Neuronal stem cell (in vitro differentiated cells): ENCODE data around the gene RESF1.

Experiments
- DNase-seq: peaks from one replicate; pipeline ENCODE4 v3.0.0-alpha.2; 2013; ENCODE audit warnings: low spot score
- H2AFZ ChIP-seq: one replicate; pipeline ENCODE4 v1.6.1; 2013; ENCODE audit warnings: mild to moderate bottlenecking, low read length, inconsistent platforms
- H2AK5ac ChIP-seq: 2 replicates; pipeline ENCODE4 v1.6.1; 2013; ENCODE audit warnings: low read depth, mild to moderate bottlenecking, inconsistent platforms, low read length, moderate library complexity, mixed read lengths
- H2BK120ac ChIP-seq: 2 replicates; pipeline ENCODE4 v1.6.1; 2013; ENCODE audit warnings: low read depth, mild to moderate bottlenecking, inconsistent platforms, low read length, moderate library complexity, mixed read lengths
- H2BK12ac ChIP-seq: one replicate; pipeline ENCODE4 v1.6.1; 2013; ENCODE audit warnings: low read length, inconsistent platforms
- H2BK15ac ChIP-seq: 2 replicates; pipeline ENCODE4 v1.6.1; 2013; ENCODE audit warnings: mild to moderate bottlenecking, low read length, inconsistent platforms, mixed read lengths
- H2BK5ac ChIP-seq: one replicate; pipeline ENCODE4 v1.6.1; 2013; ENCODE audit warnings: inconsistent platforms, mild to moderate bottlenecking, low read length, moderate library complexity
- H3K14ac ChIP-seq: one replicate; pipeline ENCODE4 v1.6.1; 2013; ENCODE audit warnings: low read length, inconsistent platforms
- H3K18ac ChIP-seq: 2 replicates; pipeline ENCODE4 v1.6.1; 2013; ENCODE audit warnings: low read length, inconsistent platforms
- H3K23ac ChIP-seq: 2 replicates; pipeline ENCODE4 v1.6.1; 2013; ENCODE audit warnings: low read depth, mild to moderate bottlenecking, mixed read lengths, low read length, inconsistent platforms; ENCODE audit not compliant: poor library complexity
- H3K27ac ChIP-seq: replicated peaks from 3 replicates; pipeline ENCODE4 v1.5.1; 2013; ENCODE audit warnings: low read length, inconsistent platforms
- H3K27me3 ChIP-seq, 3 experiments: 2 replicates each; pipeline ENCODE4 v1.6.1; 2013; ENCODE audit warnings: low read length in 3 of 3, mild to moderate bottlenecking in 2 of 3, inconsistent platforms in 1 of 3, low read depth in 1 of 3, mixed read lengths in 1 of 3, moderate library complexity in 1 of 3; ENCODE audit not compliant: control insufficient read depth in 3 of 3, insufficient read depth in 3 of 3
- H3K36me3 ChIP-seq, 2 donors: replicated peaks in 1 of 2; 2 replicates each; pipeline ENCODE4 v1.6.1; 2013; ENCODE audit warnings: low read length in 2 of 2; ENCODE audit not compliant: control insufficient read depth in 2 of 2, insufficient read depth in 2 of 2
- H3K4ac ChIP-seq: 2 replicates; pipeline ENCODE4 v1.6.1; 2013; ENCODE audit warnings: inconsistent platforms, mild to moderate bottlenecking, low read length, moderate library complexity
- H3K4me1 ChIP-seq, 2 donors: 1 replicate in 1 of 2; 2 replicates in 1 of 2; pipeline ENCODE4 v1.6.1; 2013; ENCODE audit warnings: low read length in 2 of 2, low read depth in 1 of 2; ENCODE audit not compliant: control insufficient read depth in 2 of 2, insufficient read depth in 1 of 2
- H3K4me2 ChIP-seq: one replicate; pipeline ENCODE4 v1.6.1; 2013; ENCODE audit warnings: mild to moderate bottlenecking, low read length, inconsistent platforms; ENCODE audit not compliant: insufficient read depth, poor library complexity, severe bottlenecking
- H3K4me3 ChIP-seq, 2 donors: 2 replicates each; pipeline ENCODE4 v1.5.1; 2013; ENCODE audit warnings: low read length in 2 of 2, mild to moderate bottlenecking in 2 of 2, inconsistent platforms in 1 of 2, moderate library complexity in 1 of 2
- H3K79me1 ChIP-seq: one replicate; pipeline ENCODE4 v1.6.1; 2013; ENCODE audit warnings: low read depth, mild to moderate bottlenecking, inconsistent platforms, low read length, moderate library complexity
- H3K9ac ChIP-seq: one replicate; pipeline ENCODE4 v1.6.1; 2013; ENCODE audit warnings: mild to moderate bottlenecking, low read depth, low read length, inconsistent platforms; ENCODE audit not compliant: poor library complexity
- H3K9me3 ChIP-seq, 2 donors: replicated peaks in 1 of 2; 2 replicates each; pipeline versions ENCODE3 to v1.6.1; 2013; ENCODE audit warnings: low read length in 2 of 2, mild to moderate bottlenecking in 2 of 2, inconsistent platforms in 1 of 2, low read depth in 1 of 2, mixed read lengths in 1 of 2, moderate library complexity in 1 of 2; ENCODE audit not compliant: control insufficient read depth in 2 of 2, insufficient read depth in 1 of 2
- H4K8ac ChIP-seq: one replicate; pipeline ENCODE4 v1.6.1; 2013; ENCODE audit warnings: low read depth, mild to moderate bottlenecking, inconsistent platforms, low read length, moderate library complexity
- H4K91ac ChIP-seq: one replicate; pipeline ENCODE4 v1.6.1; 2013; ENCODE audit warnings: low read length, low read depth, mild to moderate bottlenecking, inconsistent platforms; ENCODE audit not compliant: poor library complexity
- WGBS, 2 donors: extraction: QIAGEN DNeasy Blood & Tissue Kit; methylation state at CpG; one replicate each; pipeline ENCODE4 v1.1.7; 2013; ENCODE audit warnings: missing lambda C conversion rate in 2 of 2, mixed read lengths in 1 of 2; ENCODE audit not compliant: insufficient read length in 2 of 2, insufficient replicate concordance in 1 of 2; ENCODE audit errors: extremely low coverage in 2 of 2; 5-methylcytosine and 5-hydroxymethylcytosine counted together

RESF1 gene

DNA sequence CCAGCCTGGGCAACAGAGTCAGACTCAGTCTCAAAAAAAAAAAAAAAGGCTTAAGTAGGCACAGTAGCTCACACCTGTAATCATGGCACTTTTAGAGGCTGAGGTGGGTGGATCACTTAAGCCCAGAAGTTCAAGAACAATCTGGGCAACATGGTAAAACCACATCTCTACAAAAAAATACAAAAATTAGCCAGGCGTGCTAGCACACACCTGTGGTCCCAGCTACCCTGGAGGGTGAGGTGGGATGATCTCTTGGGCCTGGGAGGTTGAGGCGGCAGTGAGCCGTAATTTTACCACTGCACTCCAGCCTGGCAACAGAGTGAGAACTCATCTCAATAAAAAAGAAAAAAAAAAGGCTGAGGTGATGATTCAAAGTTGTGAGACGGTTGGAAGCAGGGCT lies 9.1 kb upstream of the RESF1 start:
- no peaks in the 10 kb centered on the region for H3K36me3 ChIP-seq
- no peaks in the 10 kb centered on the region for H3K4me1 ChIP-seq
- no peak for DNase-seq
- H2AK5ac ChIP-seq = no peak overlapping the region
- H3K4ac ChIP-seq = no peak overlapping the region
- WGBS, 2 donors = no CpG with 5 or more reads among the region's 4 CpGs
- H3K4me2 ChIP-seq = no peak overlapping the region
- no peak overlapping the region for H3K23ac ChIP-seq
- no peaks in the 10 kb centered on the region for H3K79me1 ChIP-seq
- H4K8ac ChIP-seq = no peak overlapping the region
- H3K18ac ChIP-seq = no peak overlapping the region
- H2BK120ac ChIP-seq = no peak overlapping the region
- H2BK15ac ChIP-seq = no peak overlapping the region
- no peak overlapping the region for H2AFZ ChIP-seq
- no peak overlapping the region for H3K9ac ChIP-seq
- H3K27ac ChIP-seq = no peak overlapping the region
- no peak overlapping the region for H2BK12ac ChIP-seq
- no peak overlapping the region for H2BK5ac ChIP-seq
- no peak overlapping the region for H3K4me3 ChIP-seq
- H3K14ac ChIP-seq = no peak overlapping the region
- no peaks in the 10 kb centered on the region for H3K27me3 ChIP-seq
- H3K9me3 ChIP-seq = no peaks in the 10 kb centered on the region
- H4K91ac ChIP-seq = no peak overlapping the region

DNA sequence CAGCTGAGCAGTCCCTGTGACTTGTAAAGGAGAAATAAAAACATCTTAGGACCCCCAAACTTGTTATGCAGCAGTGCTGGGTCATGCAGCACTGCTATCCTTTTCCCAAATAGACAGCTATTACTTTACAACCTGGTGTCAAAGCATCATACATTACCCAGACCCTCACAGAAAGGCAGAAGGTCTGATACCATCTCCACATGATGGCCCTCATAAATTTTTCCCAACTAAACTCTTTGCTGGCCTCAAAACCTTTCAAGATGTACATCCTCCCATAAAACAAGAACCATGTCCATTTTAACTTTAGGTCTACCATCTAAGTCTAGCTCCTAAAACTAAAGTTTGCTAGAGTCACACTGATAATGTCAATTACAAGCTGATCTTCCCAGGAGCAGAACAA lies 8.7 kb upstream of the RESF1 start:
- H3K4me1 ChIP-seq = no peaks in the 10 kb centered on the region
- no peaks in the 10 kb centered on the region for H3K9me3 ChIP-seq
- no peak overlapping the region for H2BK5ac ChIP-seq
- no peak overlapping the region for H3K4me3 ChIP-seq
- H4K91ac ChIP-seq = no peak overlapping the region
- no peak overlapping the region for H3K27ac ChIP-seq
- H3K23ac ChIP-seq = no peak overlapping the region
- H2BK120ac ChIP-seq = no peak overlapping the region
- no peak overlapping the region for H3K14ac ChIP-seq
- no peaks in the 10 kb centered on the region for H3K36me3 ChIP-seq
- no peak overlapping the region for H2BK12ac ChIP-seq
- H2AFZ ChIP-seq = no peak overlapping the region
- no peak overlapping the region for H2BK15ac ChIP-seq
- no peaks in the 10 kb centered on the region for H3K79me1 ChIP-seq
- no peak overlapping the region for H4K8ac ChIP-seq
- no peak overlapping the region for H3K18ac ChIP-seq
- no peak for DNase-seq
- no peaks in the 10 kb centered on the region for H3K27me3 ChIP-seq
- H2AK5ac ChIP-seq = no peak overlapping the region
- no peak overlapping the region for H3K4me2 ChIP-seq
- H3K4ac ChIP-seq = no peak overlapping the region
- no peak overlapping the region for H3K9ac ChIP-seq

DNA sequence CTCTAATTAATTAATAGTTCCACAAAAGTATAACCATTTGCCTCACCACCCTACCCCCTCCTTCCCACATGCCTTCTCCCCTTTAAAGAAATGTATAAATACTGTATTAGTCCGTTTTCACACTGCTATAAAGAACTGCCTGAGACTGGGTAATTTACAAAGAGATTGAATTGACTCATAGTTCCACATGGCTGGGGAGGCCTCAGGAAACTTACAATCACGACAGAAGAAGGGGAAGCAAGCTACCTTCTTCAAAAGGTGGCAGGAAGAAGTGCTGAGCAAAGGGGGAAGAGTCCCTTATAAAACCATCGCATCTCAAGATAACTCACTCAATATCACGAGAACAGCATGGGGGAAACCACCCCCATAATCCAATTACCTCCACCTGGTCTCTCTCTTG lies 8.2 kb upstream of the RESF1 start:
- no peaks in the 10 kb centered on the region for H3K4me1 ChIP-seq
- H2BK120ac ChIP-seq = no peak overlapping the region
- no peaks in the 10 kb centered on the region for H3K27me3 ChIP-seq
- H2BK15ac ChIP-seq = no peak overlapping the region
- no CpG with 5 or more reads among the region's 4 CpGs for WGBS, 2 donors
- H4K8ac ChIP-seq = no peak overlapping the region
- H3K4me2 ChIP-seq = no peak overlapping the region
- H3K14ac ChIP-seq = no peak overlapping the region
- no peak overlapping the region for H3K4me3 ChIP-seq
- H3K18ac ChIP-seq = no peak overlapping the region
- no peak overlapping the region for H2AK5ac ChIP-seq
- H3K79me1 ChIP-seq = no peaks in the 10 kb centered on the region
- H3K23ac ChIP-seq = no peak overlapping the region
- H2BK12ac ChIP-seq = no peak overlapping the region
- H2BK5ac ChIP-seq = no peak overlapping the region
- no peak overlapping the region for H2AFZ ChIP-seq
- no peak for DNase-seq
- H4K91ac ChIP-seq = no peak overlapping the region
- H3K9me3 ChIP-seq = no peaks in the 10 kb centered on the region
- no peak overlapping the region for H3K4ac ChIP-seq
- H3K27ac ChIP-seq = no peak overlapping the region
- no peaks in the 10 kb centered on the region for H3K36me3 ChIP-seq
- no peak overlapping the region for H3K9ac ChIP-seq

DNA sequence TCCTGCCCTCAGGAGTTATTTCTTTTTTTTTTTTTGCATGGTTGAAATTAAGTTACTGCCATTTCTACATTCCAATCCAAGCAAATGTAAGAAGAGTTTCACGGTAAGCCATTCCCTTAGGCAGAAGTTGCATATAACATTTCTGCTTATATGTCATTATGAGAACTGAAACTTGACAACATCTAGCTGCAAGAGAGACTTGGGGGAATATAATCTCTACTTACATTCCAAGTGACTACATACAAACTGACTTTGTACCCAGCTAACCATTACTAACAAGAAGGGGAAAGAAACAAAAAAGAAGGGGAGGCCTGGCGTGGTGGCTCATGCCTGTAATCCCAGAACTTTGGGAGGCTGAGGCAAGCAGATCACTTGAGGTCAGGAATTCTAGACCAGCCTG lies 7.3 kb upstream of the RESF1 start:
- no peak for DNase-seq
- Histone ChIP-seq H3K14ac (no peak overlapping the region), H2BK5ac (no peak overlapping the region), H3K79me1 (no peaks in the 10 kb centered on the region), H3K23ac (no peak overlapping the region), H3K9me3 (no peaks in the 10 kb centered on the region), H3K4ac (no peak overlapping the region), H4K91ac (no peak overlapping the region), H4K8ac (no peak overlapping the region), H3K18ac (no peak overlapping the region), H3K4me1 (no peaks in the 10 kb centered on the region), H2BK120ac (no peak overlapping the region), H2AFZ (no peak overlapping the region), H3K36me3 (no peaks in the 10 kb centered on the region), H3K4me2 (no peak overlapping the region), H3K27me3 (no peaks in the 10 kb centered on the region), H3K9ac (no peak overlapping the region), H3K27ac (no peak overlapping the region), H2AK5ac (no peak overlapping the region), H3K4me3 (no peak overlapping the region), H2BK12ac (no peak overlapping the region), H2BK15ac (no peak overlapping the region)
- no CpG with 5 or more reads among the region's 2 CpGs for WGBS, 2 donors
